Loucy (cell line): ENCODE results near the gene SEC23IP.

Experiments
- H2AFZ ChIP-seq: fragments of 200-600 bp; sonication (generic); 2 replicates; pipeline ENCODE4 v1.6.0; 2016; ENCODE audit warnings: antibody characterized with exemption, mild to moderate bottlenecking, low read length, moderate library complexity
- H3F3A ChIP-seq: fragments of 200-600 bp; 2 replicates; pipeline ENCODE4 v1.6.0; 2016; ENCODE audit warnings: antibody characterized with exemption, low read depth, mild to moderate bottlenecking
- H3K27me3 ChIP-seq: fragments of 200-600 bp; sonication (generic); 2 replicates; pipeline ENCODE4 v1.6.1; 2014; ENCODE audit warnings: low read length, mild to moderate bottlenecking; ENCODE audit not compliant: insufficient read depth, poor library complexity, severe bottlenecking
- H3K36me3 ChIP-seq: fragments of 200-600 bp; sonication (generic); 2 replicates; pipeline ENCODE4 v1.6.1; 2016; ENCODE audit warnings: low read length; ENCODE audit not compliant: insufficient read depth
- H3K4me1 ChIP-seq: fragments of 200-600 bp; sonication (generic); 2 replicates; pipeline ENCODE4 v1.5.1; 2014; ENCODE audit warnings: low read length, mild to moderate bottlenecking; ENCODE audit not compliant: insufficient read depth, poor library complexity, severe bottlenecking
- H3K4me2 ChIP-seq: fragments of 200-600 bp; sonication (generic); 2 replicates; pipeline ENCODE4 v1.6.0; 2014; ENCODE audit warnings: antibody characterized with exemption, low read length, low read depth, mild to moderate bottlenecking; ENCODE audit not compliant: poor library complexity, severe bottlenecking
- H3K4me3 ChIP-seq: fragments of 200-600 bp; sonication (generic); 2 replicates; pipeline ENCODE4 v1.5.1; 2014; ENCODE audit warnings: low read length, mild to moderate bottlenecking, mixed read lengths; ENCODE audit not compliant: poor library complexity, severe bottlenecking
- H3K79me2 ChIP-seq: fragments of 200-600 bp; sonication (generic); 2 replicates; pipeline ENCODE4 v1.6.1; 2014; ENCODE audit warnings: low read length; ENCODE audit not compliant: insufficient read depth
- H3K9ac ChIP-seq: fragments of 200-600 bp; sonication (generic); 2 replicates; pipeline ENCODE4 v1.6.0; 2014; ENCODE audit warnings: mild to moderate bottlenecking, low read depth, low read length, moderate library complexity; ENCODE audit not compliant: poor library complexity, severe bottlenecking
- H3K9me2 ChIP-seq: fragments of 200-600 bp; sonication (generic); replicated peaks from 2 replicates; pipeline ENCODE4 v1.6.1; 2016; ENCODE audit warnings: low read depth, low read length, mixed read lengths
- H3K9me3 ChIP-seq: fragments of 200-600 bp; sonication (generic); 2 replicates; pipeline ENCODE4 v1.6.1; 2014; ENCODE audit warnings: mild to moderate bottlenecking, antibody characterized with exemption, low read length, low read depth; ENCODE audit not compliant: insufficient read depth
- H4K20me1 ChIP-seq: fragments of 200-600 bp; sonication (generic); 2 replicates; pipeline ENCODE4 v1.6.0; 2014; ENCODE audit warnings: antibody characterized with exemption, low read length, mild to moderate bottlenecking; ENCODE audit not compliant: insufficient read depth, poor library complexity, severe bottlenecking
- EZH2phosphoT487 ChIP-seq: fragments of 200-600 bp; IDR thresholded peaks from 2 replicates; pipeline ENCODE4 v1.6.1; 2018; ENCODE audit warnings: antibody characterized with exemption, mild to moderate bottlenecking, moderate library complexity, borderline replicate concordance
- TF ChIP-seq, protein P1 (sequence below): fragments of 200-600 bp; sonication (generic); conservative IDR thresholded peaks from 2 replicates; pipeline ENCODE4 v1.5.1; 2014; ENCODE audit warnings: mild to moderate bottlenecking, antibody characterized with exemption, low read length

The SEC23IP gene

DNA sequence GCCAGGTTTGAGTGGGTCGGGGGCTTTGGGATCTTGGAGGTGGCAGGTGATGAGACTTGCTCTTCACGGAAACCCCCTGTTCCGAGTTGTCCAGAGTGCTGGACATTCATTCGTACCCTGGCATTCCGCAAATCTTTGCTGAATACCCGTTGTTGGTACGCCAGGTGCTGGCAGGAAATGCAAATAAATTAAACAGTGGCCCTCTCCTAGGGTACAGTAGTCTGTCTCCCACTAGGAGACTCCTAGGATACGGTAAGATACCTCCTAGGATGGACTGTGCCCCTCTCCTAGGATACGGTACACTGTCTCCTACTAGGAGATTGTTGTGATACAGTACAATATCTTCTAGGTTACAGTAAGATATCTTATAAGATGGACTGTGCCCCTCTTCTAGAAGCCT lies 544 bp downstream of the SEC23IP start:
- peaks cover 32% of the 10 kb centered on the region for H3K4me1 ChIP-seq
- H2AFZ ChIP-seq: peak overlapping the region; percentile 100; the same call in 1 of the 2 replicates

DNA sequence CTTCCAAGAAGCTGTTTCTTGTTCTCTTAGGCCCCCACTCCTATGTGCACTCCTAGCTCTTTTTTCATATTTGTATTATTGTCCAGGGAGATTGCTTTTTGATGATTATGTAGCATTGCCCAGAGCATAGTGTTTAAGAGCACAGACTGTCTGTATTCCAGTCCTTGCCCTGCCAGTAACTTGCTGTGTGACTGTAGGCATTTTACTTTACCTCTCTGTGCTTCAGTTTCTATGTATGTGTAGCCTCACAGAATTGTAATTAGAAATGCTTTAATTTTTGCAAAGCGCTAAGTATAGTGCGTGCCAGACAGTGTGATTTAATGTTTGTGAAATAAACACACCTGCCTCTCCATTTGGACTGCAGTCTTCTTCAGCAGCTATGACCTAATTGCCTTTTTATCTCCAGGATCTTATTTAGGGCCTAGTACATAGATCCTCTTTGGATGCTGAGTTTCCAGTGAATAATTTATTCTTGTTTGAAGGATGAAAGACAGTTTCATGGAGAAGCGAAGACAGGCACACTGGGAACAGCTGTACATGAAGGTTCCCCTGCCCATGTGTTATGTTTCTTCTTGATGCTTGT lies 1.4 kb downstream of the SEC23IP start:
- H3K4me2 ChIP-seq: peak overlapping the region; percentile 99
- H3K4me3 ChIP-seq: peak overlapping the region; percentile 89
- H3K9me2 ChIP-seq: no peaks in the 10 kb centered on the region
- peaks cover 73% of the 10 kb centered on the region for H3K79me2 ChIP-seq
- no peak overlapping the region for H2AFZ ChIP-seq
- H3K27me3 ChIP-seq: no peaks in the 10 kb centered on the region
- TF ChIP-seq, protein P1, sequence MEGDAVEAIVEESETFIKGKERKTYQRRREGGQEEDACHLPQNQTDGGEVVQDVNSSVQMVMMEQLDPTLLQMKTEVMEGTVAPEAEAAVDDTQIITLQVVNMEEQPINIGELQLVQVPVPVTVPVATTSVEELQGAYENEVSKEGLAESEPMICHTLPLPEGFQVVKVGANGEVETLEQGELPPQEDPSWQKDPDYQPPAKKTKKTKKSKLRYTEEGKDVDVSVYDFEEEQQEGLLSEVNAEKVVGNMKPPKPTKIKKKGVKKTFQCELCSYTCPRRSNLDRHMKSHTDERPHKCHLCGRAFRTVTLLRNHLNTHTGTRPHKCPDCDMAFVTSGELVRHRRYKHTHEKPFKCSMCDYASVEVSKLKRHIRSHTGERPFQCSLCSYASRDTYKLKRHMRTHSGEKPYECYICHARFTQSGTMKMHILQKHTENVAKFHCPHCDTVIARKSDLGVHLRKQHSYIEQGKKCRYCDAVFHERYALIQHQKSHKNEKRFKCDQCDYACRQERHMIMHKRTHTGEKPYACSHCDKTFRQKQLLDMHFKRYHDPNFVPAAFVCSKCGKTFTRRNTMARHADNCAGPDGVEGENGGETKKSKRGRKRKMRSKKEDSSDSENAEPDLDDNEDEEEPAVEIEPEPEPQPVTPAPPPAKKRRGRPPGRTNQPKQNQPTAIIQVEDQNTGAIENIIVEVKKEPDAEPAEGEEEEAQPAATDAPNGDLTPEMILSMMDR: no peak
- peaks cover 8% of the 10 kb centered on the region; the same call in 1 of the 2 replicates for H3K36me3 ChIP-seq
- H3K9me3 ChIP-seq: no peaks in the 10 kb centered on the region
- peaks cover 39% of the 10 kb centered on the region for H4K20me1 ChIP-seq
- peaks cover 41% of the 10 kb centered on the region for H3K4me1 ChIP-seq
- H3F3A ChIP-seq: no peaks in the 10 kb centered on the region
- peak overlapping the region; percentile 84 for H3K9ac ChIP-seq

More for the DNA sequence above, 544 bp downstream of the SEC23IP start:
- TF ChIP-seq, protein P1: no peak
- no peak for TF ChIP-seq EZH2phosphoT487
- H4K20me1 ChIP-seq: peaks cover 30% of the 10 kb centered on the region
- peaks cover 64% of the 10 kb centered on the region for H3K79me2 ChIP-seq
- peak overlapping the region; percentile 99 for H3K4me2 ChIP-seq
- no peaks in the 10 kb centered on the region; the same call in 1 of the 2 replicates for H3K36me3 ChIP-seq
- H3F3A ChIP-seq: no peaks in the 10 kb centered on the region
- H3K9me3 ChIP-seq: no peaks in the 10 kb centered on the region
- H3K9ac ChIP-seq: peak overlapping the region; percentile 84
- H3K27me3 ChIP-seq: no peaks in the 10 kb centered on the region
- no peaks in the 10 kb centered on the region for H3K9me2 ChIP-seq
- H3K4me3 ChIP-seq: peak overlapping the region; percentile 89

DNA sequence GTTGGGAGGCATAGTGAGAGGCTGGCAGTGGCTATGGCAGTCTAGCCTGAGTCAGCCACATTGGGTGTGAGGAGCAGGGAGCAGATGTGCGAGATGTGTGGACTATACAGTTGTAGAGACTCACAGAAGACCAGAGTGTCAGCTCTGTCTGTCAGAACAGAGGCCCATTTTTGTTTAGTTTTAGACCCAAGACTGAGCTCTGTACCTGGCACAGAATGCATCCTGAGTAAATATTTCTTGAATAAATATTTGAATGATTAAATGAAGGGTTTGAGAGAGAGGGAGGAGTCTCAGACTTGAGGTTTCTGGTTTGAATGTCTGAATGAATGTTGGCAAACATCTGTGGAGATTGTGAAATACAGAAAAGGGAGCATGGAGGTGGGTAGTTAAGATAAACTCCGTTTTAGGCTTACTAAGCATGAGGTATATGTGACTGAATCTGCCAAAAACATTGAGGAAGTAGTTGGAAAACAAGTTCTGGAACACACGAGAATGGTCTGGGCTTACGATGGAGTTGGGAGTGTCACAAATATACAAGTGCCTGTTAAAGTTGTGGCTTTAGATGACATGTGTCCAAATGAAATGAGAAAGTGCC lies 3.6 kb downstream of the SEC23IP start:
- H3K79me2 ChIP-seq: peaks cover 91% of the 10 kb centered on the region
- peak overlapping the region; percentile 26 for H3K4me3 ChIP-seq
- no peaks in the 10 kb centered on the region for H3K9me3 ChIP-seq
- peaks cover 56% of the 10 kb centered on the region for H4K20me1 ChIP-seq
- no peaks in the 10 kb centered on the region for H3K27me3 ChIP-seq
- peaks cover 8% of the 10 kb centered on the region; the same call in 1 of the 2 replicates for H3K36me3 ChIP-seq
- H3F3A ChIP-seq: no peaks in the 10 kb centered on the region
- peak overlapping the region; percentile 29 for H3K9ac ChIP-seq
- peak overlapping the region; percentile 99 for H3K4me2 ChIP-seq
- no peak for TF ChIP-seq EZH2phosphoT487
- TF ChIP-seq, protein P1: no peak
- no peaks in the 10 kb centered on the region for H3K9me2 ChIP-seq
- H2AFZ ChIP-seq: no peak overlapping the region
- peaks cover 57% of the 10 kb centered on the region for H3K4me1 ChIP-seq
